GM23248 (cell line): ENCODE measurements around the gene PSMF1. TPM values are rescaled to one million over a fixed set of nuclear protein-coding genes. Genes with fewer than 3 reads are reported as not detected.

Experiments
- DNase-seq: peaks from one replicate; pipeline ENCODE4 v3.0.0-alpha.2; 2015
- H2AFZ ChIP-seq: fragments of 200-600 bp; sonication (generic); 2 replicates; pipeline ENCODE4 v1.6.1; 2016; ENCODE audit warnings: antibody characterized with exemption
- H3F3A ChIP-seq: fragments of 200-600 bp; sonication (generic); 2 replicates; pipeline ENCODE4 v1.6.1; 2016; ENCODE audit warnings: mild to moderate bottlenecking, antibody characterized with exemption, mixed run types; ENCODE audit not compliant: insufficient read depth
- H3K27ac ChIP-seq: fragments of 200-600 bp; sonication (generic); 2 replicates; pipeline ENCODE4 v1.5.1; 2016; ENCODE audit warnings: mild to moderate bottlenecking
- H3K27me3 ChIP-seq: fragments of 200-600 bp; sonication (generic); replicated peaks from 2 replicates; pipeline ENCODE4 v1.6.1; 2016; ENCODE audit warnings: mild to moderate bottlenecking; ENCODE audit not compliant: insufficient read depth
- H3K36me3 ChIP-seq: fragments of 200-600 bp; sonication (generic); 2 replicates; pipeline ENCODE4 v1.6.1; 2016; ENCODE audit warnings: low read depth, mild to moderate bottlenecking
- H3K4me1 ChIP-seq: fragments of 200-600 bp; sonication (generic); 2 replicates; pipeline ENCODE4 v1.6.1; 2016; ENCODE audit warnings: mild to moderate bottlenecking; ENCODE audit not compliant: insufficient read depth
- H3K4me2 ChIP-seq: fragments of 200-600 bp; sonication (generic); one replicate; pipeline ENCODE4 v1.6.1; 2016; ENCODE audit warnings: mild to moderate bottlenecking; ENCODE audit not compliant: unreplicated experiment
- H3K4me3 ChIP-seq: fragments of 200-600 bp; sonication (generic); 2 replicates; pipeline ENCODE4 v1.5.1; 2016; ENCODE audit warnings: mild to moderate bottlenecking
- H3K79me2 ChIP-seq: fragments of 200-600 bp; sonication (generic); 2 replicates; pipeline ENCODE4 v1.6.1; 2016; ENCODE audit warnings: mild to moderate bottlenecking; ENCODE audit not compliant: insufficient read depth
- H3K9ac ChIP-seq: fragments of 200-600 bp; sonication (generic); 2 replicates; pipeline ENCODE4 v1.6.1; 2016; ENCODE audit warnings: mild to moderate bottlenecking
- H3K9me2 ChIP-seq: fragments of 200-600 bp; sonication (generic); 2 replicates; pipeline ENCODE4 v1.6.1; 2016; ENCODE audit warnings: mixed run types, mild to moderate bottlenecking, moderate library complexity; ENCODE audit not compliant: insufficient read depth
- H3K9me3 ChIP-seq: fragments of 200-600 bp; sonication (generic); one replicate; pipeline ENCODE4 v1.6.1; 2017; ENCODE audit warnings: low read depth
- H4K20me1 ChIP-seq: fragments of 200-600 bp; sonication (generic); 2 replicates; pipeline ENCODE4 v1.6.0; 2016; ENCODE audit not compliant: insufficient read depth
- EZH2 ChIP-seq: fragments of 200-600 bp; sonication (generic); IDR thresholded peaks from 2 replicates; pipeline ENCODE4 v1.6.1; 2018; ENCODE audit warnings: antibody characterized with exemption, mild to moderate bottlenecking; ENCODE audit not compliant: insufficient read depth, poor library complexity, severe bottlenecking
- EZH2phosphoT487 ChIP-seq: fragments of 200-600 bp; sonication (generic); IDR thresholded peaks from 2 replicates; pipeline ENCODE4 v1.6.1; 2018; ENCODE audit warnings: antibody characterized with exemption, moderate library complexity, mild to moderate bottlenecking, low read depth; ENCODE audit not compliant: insufficient read depth
- WGBS, 2 experiments: methylation state at CpG; one replicate each; pipeline ENCODE4 v1.1.6; 2015 to 2017; ENCODE audit warnings: low lambda C conversion rate in 2 of 2, low coverage in 1 of 2; ENCODE audit errors: missing lambda C conversion rate in 2 of 2; 5-methylcytosine and 5-hydroxymethylcytosine counted together
- in situ Hi-C: fragments of 300-500 bp; cut with MboI; formaldehyde crosslinking; loops from 2 replicates; pipeline ENCODE4 v1.15.0; 2020
- polyA plus RNA-seq: library from polyadenylated mRNA; unstranded; fragments of >200 nt; fragmentation: Nextera tagmentation; extraction: Ambion mirVana; gene quantifications from 2 replicates; pipeline ENCODE4 v1.2.1, GENCODE V29; 2016
- total RNA-seq: library from RNA; depleted of rRNA; stranded (reverse); fragments of >200 nt; shearing (Covaris generic); gene quantifications from 2 replicates; pipeline ENCODE4 v1.2.3, GENCODE V29; 2014

PSMF1 gene
- total and polyA plus RNA-seq, 2 experiments from 2014 or later: 150 to 160 TPM

GRCh38 chr20:1119524-1119923 lies 1.1 kb downstream of the PSMF1 start:
- Histone ChIP-seq H3K9me2 (no peaks in the 10 kb centered on the region), H3K4me1 (peaks cover 36% of the 10 kb centered on the region), H3K36me3 (no peaks in the 10 kb centered on the region), H3K9me3 (no peaks in the 10 kb centered on the region), H3K9ac (peak overlapping the region; percentile 85), H3F3A (0 out of 2 replicates have a peak, but pooled peaks cover 6% of the 10 kb centered on the region), H3K79me2 (peaks cover 68% of the 10 kb centered on the region), H3K27ac (no peak overlapping the region), H4K20me1 (no peaks in the 10 kb centered on the region), H3K27me3 (no peaks in the 10 kb centered on the region), H2AFZ (peak overlapping the region; percentile 96; the same call in 1 of the 2 replicates), H3K4me3 (peak overlapping the region; percentile 79), H3K4me2 (peak overlapping the region; percentile 91)
- TF ChIP-seq EZH2: no peak
- TF ChIP-seq EZH2phosphoT487: no peak
- 20 to 21% methylated on average over 3 of the region's 3 CpGs for WGBS, 2 experiments
- in situ Hi-C loops: no loop called here
- DNase-seq: no peak

GRCh38 chr20:1121429-1121828 lies 3.0 kb downstream of the PSMF1 start:
- H3K4me1 ChIP-seq: peaks cover 36% of the 10 kb centered on the region
- peaks cover 10% of the 10 kb centered on the region; the same call in 1 of the 2 replicates for H3K36me3 ChIP-seq
- no peak overlapping the region for H3K4me2 ChIP-seq
- H4K20me1 ChIP-seq: peaks cover 7% of the 10 kb centered on the region; the same call in 1 of the 2 replicates
- WGBS, 2 experiments: 94 to 100% methylated on average over 1 of the region's 1 CpG
- TF ChIP-seq EZH2: no peak
- H3K9me3 ChIP-seq: no peaks in the 10 kb centered on the region
- H3K27ac ChIP-seq: no peak overlapping the region
- peaks cover 85% of the 10 kb centered on the region for H3K79me2 ChIP-seq
- H3F3A ChIP-seq: 0 out of 2 replicates have a peak, but pooled peaks cover 6% of the 10 kb centered on the region
- H3K9me2 ChIP-seq: no peaks in the 10 kb centered on the region
- DNase-seq: no peak
- no peak overlapping the region for H2AFZ ChIP-seq
- no peaks in the 10 kb centered on the region for H3K27me3 ChIP-seq
- no peak overlapping the region for H3K9ac ChIP-seq
- in situ Hi-C loops: no loop called here
- H3K4me3 ChIP-seq: no peak overlapping the region

GRCh38 chr20:1122388-1123315 lies 4.2 kb downstream of the PSMF1 start:
- peaks cover 85% of the 10 kb centered on the region for H3K79me2 ChIP-seq
- H2AFZ ChIP-seq: no peak overlapping the region
- no peaks in the 10 kb centered on the region for H3K9me2 ChIP-seq
- peak overlapping the region; percentile 28; the same call in 1 of the 2 replicates for H3K4me3 ChIP-seq
- H3K9me3 ChIP-seq: no peaks in the 10 kb centered on the region
- peak overlapping the region; percentile 30 for H3K9ac ChIP-seq
- peak overlapping the region; percentile 48 for H3K4me2 ChIP-seq
- H4K20me1 ChIP-seq: peaks cover 7% of the 10 kb centered on the region; the same call in 1 of the 2 replicates
- peaks cover 36% of the 10 kb centered on the region for H3K4me1 ChIP-seq
- H3K27me3 ChIP-seq: no peaks in the 10 kb centered on the region
- peak overlapping the region; percentile 38; the same call in 1 of the 2 replicates for H3K27ac ChIP-seq
- TF ChIP-seq EZH2 (no peak), EZH2phosphoT487 (no peak)
- H3K36me3 ChIP-seq: peaks cover 22% of the 10 kb centered on the region
- DNase-seq: peak; percentile 66
- 0 out of 2 replicates have a peak, but pooled peaks cover 6% of the 10 kb centered on the region for H3F3A ChIP-seq
- in situ Hi-C loops: no loop called here
- WGBS, 2 experiments: 61% methylated on average over 12 of the region's 12 CpGs

DNA sequence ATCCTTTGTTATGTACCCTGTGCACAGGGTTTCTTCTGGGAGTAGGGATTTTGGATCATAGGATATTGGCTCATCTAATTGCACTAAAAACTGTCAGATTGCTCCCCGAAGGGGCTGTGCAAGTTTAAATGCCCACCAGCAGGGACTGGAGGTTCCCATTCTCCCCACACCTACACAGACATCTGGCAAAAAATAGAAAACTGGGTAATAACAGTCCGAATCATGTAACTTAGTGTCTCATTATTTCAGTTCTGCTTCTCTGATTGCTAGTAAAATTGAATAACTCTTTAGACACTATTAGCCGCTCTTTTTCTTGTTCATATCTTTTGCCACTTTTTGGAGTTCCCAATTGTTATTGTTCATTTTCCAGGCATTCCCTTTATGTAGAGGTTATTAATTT lies 5.3 kb downstream of the PSMF1 start:
- no peak for TF ChIP-seq EZH2phosphoT487
- Histone ChIP-seq H3K4me3 (no peak overlapping the region), H4K20me1 (peaks cover 7% of the 10 kb centered on the region; the same call in 1 of the 2 replicates), H3K9ac (no peak overlapping the region), H3K4me1 (peaks cover 36% of the 10 kb centered on the region), H3K79me2 (peaks cover 86% of the 10 kb centered on the region), H3K9me2 (no peaks in the 10 kb centered on the region), H3K27me3 (no peaks in the 10 kb centered on the region), H3F3A (0 out of 2 replicates have a peak, but pooled peaks cover 6% of the 10 kb centered on the region), H3K4me2 (no peak overlapping the region), H3K36me3 (peaks cover 33% of the 10 kb centered on the region), H3K27ac (no peak overlapping the region), H3K9me3 (no peaks in the 10 kb centered on the region), H2AFZ (no peak overlapping the region)
- in situ Hi-C loops: no loop called here
- no peak for DNase-seq
- 93 to 99% methylated on average over 3 of the region's 3 CpGs for WGBS, 2 experiments
